ENCODE data around the gene OSTN. TPM values are rescaled to one million over a fixed set of nuclear protein-coding genes. Genes with fewer than 3 reads are reported as not detected.
"Not testable (repeated sequence)": the region's sequence is repeated elsewhere in the genome, so short reads cannot be mapped to it uniquely, and the experiment has no call there.

OSTN gene
- polyA plus RNA-seq, 1 of the 3 experiments (the other 2 are of a cell fraction), result 0.02 TPM

DNA sequence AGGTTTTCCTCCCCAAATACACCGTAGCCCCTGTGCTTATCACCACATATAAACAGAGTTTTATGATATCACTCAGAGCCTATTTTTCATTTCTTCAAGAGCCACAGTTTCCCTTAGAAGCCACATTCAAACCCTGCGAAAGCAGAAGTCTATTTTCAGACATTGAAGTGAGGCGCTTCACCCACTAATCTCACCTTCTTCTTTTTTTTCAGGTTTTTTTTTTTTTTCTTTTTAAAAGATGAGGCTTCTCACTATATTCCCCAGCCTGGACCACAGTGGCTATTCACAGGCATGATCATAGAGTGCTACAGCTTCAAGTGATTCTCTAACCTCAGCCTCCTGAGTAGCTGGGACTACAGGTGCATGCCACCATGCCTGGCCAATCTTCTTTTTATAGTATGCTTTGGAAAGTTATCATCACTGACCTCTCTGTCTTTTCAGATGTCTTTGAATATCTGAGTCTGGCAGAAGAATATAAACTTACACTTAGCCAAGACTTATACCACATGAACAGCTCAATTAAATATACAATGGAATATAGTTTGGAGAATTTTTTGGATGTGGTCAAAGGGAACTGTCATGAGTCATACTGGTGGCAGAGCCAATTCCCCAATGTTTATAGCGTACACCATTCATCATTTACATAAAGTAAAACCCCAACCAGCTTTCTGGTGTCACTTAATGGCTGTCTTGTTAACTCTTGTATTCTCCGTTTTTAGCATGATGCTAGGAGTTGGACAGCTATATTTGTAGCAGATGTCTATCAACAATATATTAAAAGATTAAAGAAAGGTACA lies 70.4 kb downstream of the OSTN start:
- H4K20me1 ChIP-seq (ENCODE audit: insufficient read depth), result no peaks in the 10 kb centered on the region
- H3K4me3 ChIP-seq (ENCODE audit: low read depth in 2 of 2, low read length in 1 of 2), result no peak overlapping the region
- no peak for DNase-seq
- no peaks in the 10 kb centered on the region for H3K4me1 ChIP-seq (ENCODE audit: control insufficient read depth in 1 of 2, insufficient read depth in 2 of 2, low read depth in 1 of 2, low read length in 1 of 2)
- H3K9ac ChIP-seq, result no peak overlapping the region
- TF ChIP-seq, protein P1, sequence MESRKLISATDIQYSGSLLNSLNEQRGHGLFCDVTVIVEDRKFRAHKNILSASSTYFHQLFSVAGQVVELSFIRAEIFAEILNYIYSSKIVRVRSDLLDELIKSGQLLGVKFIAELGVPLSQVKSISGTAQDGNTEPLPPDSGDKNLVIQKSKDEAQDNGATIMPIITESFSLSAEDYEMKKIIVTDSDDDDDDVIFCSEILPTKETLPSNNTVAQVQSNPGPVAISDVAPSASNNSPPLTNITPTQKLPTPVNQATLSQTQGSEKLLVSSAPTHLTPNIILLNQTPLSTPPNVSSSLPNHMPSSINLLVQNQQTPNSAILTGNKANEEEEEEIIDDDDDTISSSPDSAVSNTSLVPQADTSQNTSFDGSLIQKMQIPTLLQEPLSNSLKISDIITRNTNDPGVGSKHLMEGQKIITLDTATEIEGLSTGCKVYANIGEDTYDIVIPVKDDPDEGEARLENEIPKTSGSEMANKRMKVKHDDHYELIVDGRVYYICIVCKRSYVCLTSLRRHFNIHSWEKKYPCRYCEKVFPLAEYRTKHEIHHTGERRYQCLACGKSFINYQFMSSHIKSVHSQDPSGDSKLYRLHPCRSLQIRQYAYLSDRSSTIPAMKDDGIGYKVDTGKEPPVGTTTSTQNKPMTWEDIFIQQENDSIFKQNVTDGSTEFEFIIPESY (IDR thresholded peaks at IDR 0.05; ENCODE audit: borderline replicate concordance, low read depth), result no peak
- TF ChIP-seq RCOR1 (IDR thresholded peaks at IDR 0.05; ENCODE audit: low read length) (no peak), RFX5 (IDR thresholded peaks at IDR 0.05; ENCODE audit: low read length) (no peak), RXRA (IDR thresholded peaks at IDR 0.05; ENCODE audit: borderline replicate concordance, low read depth) (no peak), TCF12 (IDR thresholded peaks at IDR 0.05) (no peak), ELF1 (IDR thresholded peaks at IDR 0.05) (no peak), JUND (IDR thresholded peaks at IDR 0.05) (no peak), FOXJ3 (CRISPR knock-in tag; IDR thresholded peaks at IDR 0.05) (no peak), MXI1 (IDR thresholded peaks at IDR 0.05; ENCODE audit: low read depth, low read length) (no peak), GABPA (IDR thresholded peaks at IDR 0.05; ENCODE audit: low read depth) (no peak), CHD2 (IDR thresholded peaks at IDR 0.05; ENCODE audit: low read length, partially characterized antibody) (no peak), YY1 (IDR thresholded peaks at IDR 0.05; ENCODE audit: low read depth) (no peak)
- TF ChIP-seq, protein P2, sequence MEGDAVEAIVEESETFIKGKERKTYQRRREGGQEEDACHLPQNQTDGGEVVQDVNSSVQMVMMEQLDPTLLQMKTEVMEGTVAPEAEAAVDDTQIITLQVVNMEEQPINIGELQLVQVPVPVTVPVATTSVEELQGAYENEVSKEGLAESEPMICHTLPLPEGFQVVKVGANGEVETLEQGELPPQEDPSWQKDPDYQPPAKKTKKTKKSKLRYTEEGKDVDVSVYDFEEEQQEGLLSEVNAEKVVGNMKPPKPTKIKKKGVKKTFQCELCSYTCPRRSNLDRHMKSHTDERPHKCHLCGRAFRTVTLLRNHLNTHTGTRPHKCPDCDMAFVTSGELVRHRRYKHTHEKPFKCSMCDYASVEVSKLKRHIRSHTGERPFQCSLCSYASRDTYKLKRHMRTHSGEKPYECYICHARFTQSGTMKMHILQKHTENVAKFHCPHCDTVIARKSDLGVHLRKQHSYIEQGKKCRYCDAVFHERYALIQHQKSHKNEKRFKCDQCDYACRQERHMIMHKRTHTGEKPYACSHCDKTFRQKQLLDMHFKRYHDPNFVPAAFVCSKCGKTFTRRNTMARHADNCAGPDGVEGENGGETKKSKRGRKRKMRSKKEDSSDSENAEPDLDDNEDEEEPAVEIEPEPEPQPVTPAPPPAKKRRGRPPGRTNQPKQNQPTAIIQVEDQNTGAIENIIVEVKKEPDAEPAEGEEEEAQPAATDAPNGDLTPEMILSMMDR (IDR thresholded peaks at IDR 0.05), result no peak
- TF ChIP-seq, protein P3, sequence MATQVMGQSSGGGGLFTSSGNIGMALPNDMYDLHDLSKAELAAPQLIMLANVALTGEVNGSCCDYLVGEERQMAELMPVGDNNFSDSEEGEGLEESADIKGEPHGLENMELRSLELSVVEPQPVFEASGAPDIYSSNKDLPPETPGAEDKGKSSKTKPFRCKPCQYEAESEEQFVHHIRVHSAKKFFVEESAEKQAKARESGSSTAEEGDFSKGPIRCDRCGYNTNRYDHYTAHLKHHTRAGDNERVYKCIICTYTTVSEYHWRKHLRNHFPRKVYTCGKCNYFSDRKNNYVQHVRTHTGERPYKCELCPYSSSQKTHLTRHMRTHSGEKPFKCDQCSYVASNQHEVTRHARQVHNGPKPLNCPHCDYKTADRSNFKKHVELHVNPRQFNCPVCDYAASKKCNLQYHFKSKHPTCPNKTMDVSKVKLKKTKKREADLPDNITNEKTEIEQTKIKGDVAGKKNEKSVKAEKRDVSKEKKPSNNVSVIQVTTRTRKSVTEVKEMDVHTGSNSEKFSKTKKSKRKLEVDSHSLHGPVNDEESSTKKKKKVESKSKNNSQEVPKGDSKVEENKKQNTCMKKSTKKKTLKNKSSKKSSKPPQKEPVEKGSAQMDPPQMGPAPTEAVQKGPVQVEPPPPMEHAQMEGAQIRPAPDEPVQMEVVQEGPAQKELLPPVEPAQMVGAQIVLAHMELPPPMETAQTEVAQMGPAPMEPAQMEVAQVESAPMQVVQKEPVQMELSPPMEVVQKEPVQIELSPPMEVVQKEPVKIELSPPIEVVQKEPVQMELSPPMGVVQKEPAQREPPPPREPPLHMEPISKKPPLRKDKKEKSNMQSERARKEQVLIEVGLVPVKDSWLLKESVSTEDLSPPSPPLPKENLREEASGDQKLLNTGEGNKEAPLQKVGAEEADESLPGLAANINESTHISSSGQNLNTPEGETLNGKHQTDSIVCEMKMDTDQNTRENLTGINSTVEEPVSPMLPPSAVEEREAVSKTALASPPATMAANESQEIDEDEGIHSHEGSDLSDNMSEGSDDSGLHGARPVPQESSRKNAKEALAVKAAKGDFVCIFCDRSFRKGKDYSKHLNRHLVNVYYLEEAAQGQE (IDR thresholded peaks at IDR 0.05; ENCODE audit: low read depth, low read length), result no peak
- H3K79me2 ChIP-seq (ENCODE audit: insufficient read depth), result no peaks in the 10 kb centered on the region
- H2AFZ ChIP-seq (ENCODE audit: low read depth), result no peak overlapping the region
- ChIA-PET POLR2A (no interaction called here), CTCF (no interaction called here)
- no peaks in the 10 kb centered on the region for H3K9me2 ChIP-seq
- H3K27ac ChIP-seq (ENCODE audit: low read depth in 2 of 2, low read length in 1 of 2), result no peak overlapping the region
- H3K36me3 ChIP-seq (replicated peaks in 1 of 2; ENCODE audit: control insufficient read depth in 1 of 2, insufficient read depth in 2 of 2, low read length in 1 of 2), result no peaks in the 10 kb centered on the region
- no peaks in the 10 kb centered on the region for H3K9me3 ChIP-seq
- H3K4me2 ChIP-seq, result no peak overlapping the region
- no peaks in the 10 kb centered on the region for H3F3A ChIP-seq (replicated peaks; ENCODE audit: insufficient read depth)
- no peaks in the 10 kb centered on the region; the same call in 1 of the 2 replicates for H3K27me3 ChIP-seq (ENCODE audit: insufficient read depth)
- WGBS (ENCODE audit: low lambda C conversion rate), result 37% methylated on average over 5 of the region's 5 CpGs

DNA sequence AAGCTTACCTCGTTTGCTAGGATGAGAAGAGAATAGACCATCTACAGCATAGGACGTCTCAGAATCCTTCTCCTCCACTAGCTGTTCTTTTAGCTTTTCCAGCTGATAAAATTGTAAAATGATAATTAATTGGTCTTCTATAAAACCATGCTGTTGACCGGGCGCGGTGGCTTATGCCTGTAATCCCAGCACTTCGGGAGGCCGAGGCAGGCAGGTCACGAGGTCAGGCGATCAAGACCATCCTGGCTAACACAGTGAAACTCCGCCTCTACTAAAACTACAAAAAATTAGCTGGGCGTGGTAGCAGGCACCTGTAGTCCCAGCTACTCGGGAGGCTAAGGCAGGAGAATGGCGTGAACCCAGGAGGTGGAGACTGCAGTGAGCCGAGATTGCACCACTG lies 76.2 kb downstream of the OSTN start:
- H3K4me1 ChIP-seq (ENCODE audit: control insufficient read depth in 1 of 2, insufficient read depth in 2 of 2, low read depth in 1 of 2, low read length in 1 of 2); DNase-seq; H3K27me3 ChIP-seq (ENCODE audit: insufficient read depth); H3K9ac ChIP-seq; H4K20me1 ChIP-seq (ENCODE audit: insufficient read depth); H3K36me3 ChIP-seq (replicated peaks in 1 of 2; ENCODE audit: control insufficient read depth in 1 of 2, insufficient read depth in 2 of 2, low read length in 1 of 2); H3K4me3 ChIP-seq (ENCODE audit: low read depth in 2 of 2, low read length in 1 of 2); H2AFZ ChIP-seq (ENCODE audit: low read depth); H3K9me2 ChIP-seq; H3K79me2 ChIP-seq (ENCODE audit: insufficient read depth); POLR2A ChIA-PET; H3K4me2 ChIP-seq; H3K9me3 ChIP-seq; H3F3A ChIP-seq (replicated peaks; ENCODE audit: insufficient read depth); H3K27ac ChIP-seq (ENCODE audit: low read depth in 2 of 2, low read length in 1 of 2): not testable (repeated sequence)
- 54% methylated on average over 14 of the region's 14 CpGs for WGBS (ENCODE audit: low lambda C conversion rate)
- CTCF ChIA-PET, result interaction anchor here (1.2 kb wide), 1 partner anchor 32 kb away, joined by 3 read pairs; no protein-coding TSS in a partner anchor
